ENCODE measurements around the gene APOL4. TPM values are rescaled to one million over a fixed set of nuclear protein-coding genes. Genes with fewer than 3 reads are reported as not detected.
"Not testable (repeated sequence)": the region's sequence is repeated elsewhere in the genome, so short reads cannot be mapped to it uniquely, and the experiment has no call there.

The APOL4 gene
- total and polyA plus RNA-seq, 2 donors (not counting 1 experiment from before 2014, with no cell fraction given), result 0.03 TPM; not detected in 1

GRCh38 chr22:36191106-36191836 lies 10.3 kb downstream of the APOL4 start:
- POLR2A ChIA-PET, result no interaction called here

GRCh38 chr22:36187862-36188261 lies 13.7 kb downstream of the APOL4 start:
- H2AFZ ChIP-seq (ENCODE audit: insufficient read depth, low read depth, low read length, poor library complexity, severe bottlenecking); H3K9me3 ChIP-seq (ENCODE audit: control extremely low read depth in 1 of 3, control insufficient read depth in 2 of 3, insufficient read depth in 1 of 3, low read length in 2 of 3); H3K27me3 Mint-ChIP-seq; H3K27ac ChIP-seq (ENCODE audit: low read length in 2 of 2); H3K4me1 Mint-ChIP-seq; H3K9me3 Mint-ChIP-seq (ENCODE audit: insufficient read depth); H3K4me2 ChIP-seq (replicated peaks; ENCODE audit: low read depth, low read length, poor library complexity, severe bottlenecking); H3K36me3 ChIP-seq (replicated peaks in 1 of 2; ENCODE audit: control extremely low read depth in 1 of 2, control insufficient read depth in 1 of 2, extremely low read depth in 1 of 2, insufficient read depth in 2 of 2, low read length in 1 of 2); H3K27ac Mint-ChIP-seq; H3K79me2 ChIP-seq (ENCODE audit: control insufficient read depth, insufficient read depth, low read length); POLR2A ChIA-PET; H3K9ac ChIP-seq (ENCODE audit: low read length); DNase-seq; H3K4me3 ChIP-seq (ENCODE audit: control extremely low read depth in 1 of 5, extremely low read depth in 1 of 5, insufficient read depth in 1 of 5, low read depth in 2 of 5, low read length in 4 of 5); intact Hi-C loops (cut with micrococcal nuclease); H3K4me1 ChIP-seq (ENCODE audit: control insufficient read depth in 2 of 2, insufficient read depth in 2 of 2, low read length in 2 of 2); H3K4me3 Mint-ChIP-seq; H4K20me1 ChIP-seq (ENCODE audit: control insufficient read depth, insufficient read depth, low read length, poor library complexity, severe bottlenecking); ATAC-seq (ENCODE audit: low read depth); H3K27me3 ChIP-seq (replicated peaks in 1 of 4; ENCODE audit: control extremely low read depth in 1 of 4, control insufficient read depth in 3 of 4, insufficient read depth in 4 of 4, low read length in 3 of 4): not testable (repeated sequence)
- 97% methylated on average over 3 of the region's 6 CpGs for WGBS (ENCODE audit: insufficient coverage)
- CTCF ChIA-PET, result interaction anchor here (1.3 kb wide), 1 partner anchor 9 kb away, joined by 3 read pairs; no protein-coding TSS in a partner anchor

More at GRCh38 chr22:36191106-36191836, 10.3 kb downstream of the APOL4 start:
- intact Hi-C loops (cut with micrococcal nuclease), result no loop called here
- TF ChIP-seq EZH2 (IDR thresholded peaks at IDR 0.05; ENCODE audit: borderline replicate concordance, insufficient read depth, low read depth, low read length, poor library complexity, severe bottlenecking), result no peak
- TF ChIP-seq, protein P1, sequence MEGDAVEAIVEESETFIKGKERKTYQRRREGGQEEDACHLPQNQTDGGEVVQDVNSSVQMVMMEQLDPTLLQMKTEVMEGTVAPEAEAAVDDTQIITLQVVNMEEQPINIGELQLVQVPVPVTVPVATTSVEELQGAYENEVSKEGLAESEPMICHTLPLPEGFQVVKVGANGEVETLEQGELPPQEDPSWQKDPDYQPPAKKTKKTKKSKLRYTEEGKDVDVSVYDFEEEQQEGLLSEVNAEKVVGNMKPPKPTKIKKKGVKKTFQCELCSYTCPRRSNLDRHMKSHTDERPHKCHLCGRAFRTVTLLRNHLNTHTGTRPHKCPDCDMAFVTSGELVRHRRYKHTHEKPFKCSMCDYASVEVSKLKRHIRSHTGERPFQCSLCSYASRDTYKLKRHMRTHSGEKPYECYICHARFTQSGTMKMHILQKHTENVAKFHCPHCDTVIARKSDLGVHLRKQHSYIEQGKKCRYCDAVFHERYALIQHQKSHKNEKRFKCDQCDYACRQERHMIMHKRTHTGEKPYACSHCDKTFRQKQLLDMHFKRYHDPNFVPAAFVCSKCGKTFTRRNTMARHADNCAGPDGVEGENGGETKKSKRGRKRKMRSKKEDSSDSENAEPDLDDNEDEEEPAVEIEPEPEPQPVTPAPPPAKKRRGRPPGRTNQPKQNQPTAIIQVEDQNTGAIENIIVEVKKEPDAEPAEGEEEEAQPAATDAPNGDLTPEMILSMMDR (IDR thresholded peaks at IDR 0.05), result no peak
- ATAC-seq (ENCODE audit: low read depth) (no peak), DNase-seq (no peak)
- CTCF ChIA-PET, result interaction anchor here (1.0 kb wide), 1 partner anchor 296 kb away, joined by 6 read pairs; no protein-coding TSS in a partner anchor
- Histone ChIP-seq H3K79me2 (ENCODE audit: control insufficient read depth, insufficient read depth, low read length) (no peaks in the 10 kb centered on the region), H3K4me3 (ENCODE audit: control extremely low read depth in 1 of 5, extremely low read depth in 1 of 5, insufficient read depth in 1 of 5, low read depth in 2 of 5, low read length in 4 of 5) (no peak overlapping the region), H2AFZ (ENCODE audit: insufficient read depth, low read depth, low read length, poor library complexity, severe bottlenecking) (no peak overlapping the region), H3K27me3 (replicated peaks in 1 of 4; ENCODE audit: control extremely low read depth in 1 of 4, control insufficient read depth in 3 of 4, insufficient read depth in 4 of 4, low read length in 3 of 4) (peaks cover 0 to 3% (median 0%) of the 10 kb centered on the region in 4 experiments), H3K9ac (ENCODE audit: low read length) (no peak overlapping the region), H3K4me2 (replicated peaks; ENCODE audit: low read depth, low read length, poor library complexity, severe bottlenecking) (no peak overlapping the region), H3K27ac (ENCODE audit: low read length in 2 of 2) (no peak overlapping the region), H3K4me1 (ENCODE audit: control insufficient read depth in 2 of 2, insufficient read depth in 2 of 2, low read length in 2 of 2) (no peaks in the 10 kb centered on the region), H4K20me1 (ENCODE audit: control insufficient read depth, insufficient read depth, low read length, poor library complexity, severe bottlenecking) (no peaks in the 10 kb centered on the region), H3K36me3 (replicated peaks in 1 of 2; ENCODE audit: control extremely low read depth in 1 of 2, control insufficient read depth in 1 of 2, extremely low read depth in 1 of 2, insufficient read depth in 2 of 2, low read length in 1 of 2) (no peaks in the 10 kb centered on the region), H3K9me3 (ENCODE audit: control extremely low read depth in 1 of 3, control insufficient read depth in 2 of 3, insufficient read depth in 1 of 3, low read length in 2 of 3) (no peaks in the 10 kb centered on the region)
- 84% methylated on average over 17 of the region's 17 CpGs for WGBS (ENCODE audit: insufficient coverage)
- peaks cover 5% of the 10 kb centered on the region for H3K27me3 Mint-ChIP-seq
- no peak overlapping the region for H3K27ac Mint-ChIP-seq
- H3K9me3 Mint-ChIP-seq (ENCODE audit: insufficient read depth), result no peaks in the 10 kb centered on the region
- H3K4me1 Mint-ChIP-seq, result peaks cover 1% of the 10 kb centered on the region
- no peak overlapping the region for H3K4me3 Mint-ChIP-seq
